ENCODE data around the gene SND1. TPM values are rescaled to one million over a fixed set of nuclear protein-coding genes. Genes with fewer than 3 reads are reported as not detected.

Gene SND1
- total RNA-seq, 1 experiment from 2014 or later, result 147 TPM

DNA sequence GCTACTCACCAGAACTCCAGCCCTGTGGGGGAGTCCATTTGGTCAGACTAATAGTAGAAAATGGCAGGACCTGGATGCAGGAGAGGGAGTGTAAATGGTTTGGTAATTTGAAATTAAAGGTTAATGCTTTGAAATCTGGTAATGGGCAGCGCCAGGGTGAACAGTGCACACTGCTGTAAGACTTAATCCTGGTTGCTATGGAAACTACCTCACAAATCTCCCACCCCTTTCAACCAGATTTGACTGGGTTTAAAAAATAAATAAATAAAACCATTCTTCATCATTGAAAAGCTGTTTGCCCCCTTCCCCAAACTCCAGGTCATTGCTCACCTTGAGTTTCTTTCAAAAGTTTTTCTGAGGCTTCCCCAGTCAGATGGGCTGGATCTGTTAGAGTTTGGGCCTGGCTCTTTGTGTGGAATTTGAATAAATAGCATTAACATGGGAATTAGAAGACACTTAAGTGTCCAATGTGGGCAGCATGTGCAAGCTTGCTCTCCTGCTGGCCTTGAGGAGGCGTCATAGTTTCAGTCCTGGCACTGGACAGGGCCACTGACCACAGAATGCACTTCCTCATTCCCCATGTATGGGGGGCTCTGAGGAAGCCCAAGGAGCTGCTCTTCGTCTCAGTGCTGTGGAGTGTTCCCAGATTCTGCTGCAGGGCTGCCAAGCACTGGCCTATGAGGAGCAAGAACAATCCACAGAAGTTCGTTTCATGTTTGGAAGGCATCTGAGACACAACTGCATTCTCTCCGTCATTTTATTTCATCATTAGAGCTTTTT lies 288.6 kb downstream of the SND1 start:
- no peak for DNase-seq

DNA sequence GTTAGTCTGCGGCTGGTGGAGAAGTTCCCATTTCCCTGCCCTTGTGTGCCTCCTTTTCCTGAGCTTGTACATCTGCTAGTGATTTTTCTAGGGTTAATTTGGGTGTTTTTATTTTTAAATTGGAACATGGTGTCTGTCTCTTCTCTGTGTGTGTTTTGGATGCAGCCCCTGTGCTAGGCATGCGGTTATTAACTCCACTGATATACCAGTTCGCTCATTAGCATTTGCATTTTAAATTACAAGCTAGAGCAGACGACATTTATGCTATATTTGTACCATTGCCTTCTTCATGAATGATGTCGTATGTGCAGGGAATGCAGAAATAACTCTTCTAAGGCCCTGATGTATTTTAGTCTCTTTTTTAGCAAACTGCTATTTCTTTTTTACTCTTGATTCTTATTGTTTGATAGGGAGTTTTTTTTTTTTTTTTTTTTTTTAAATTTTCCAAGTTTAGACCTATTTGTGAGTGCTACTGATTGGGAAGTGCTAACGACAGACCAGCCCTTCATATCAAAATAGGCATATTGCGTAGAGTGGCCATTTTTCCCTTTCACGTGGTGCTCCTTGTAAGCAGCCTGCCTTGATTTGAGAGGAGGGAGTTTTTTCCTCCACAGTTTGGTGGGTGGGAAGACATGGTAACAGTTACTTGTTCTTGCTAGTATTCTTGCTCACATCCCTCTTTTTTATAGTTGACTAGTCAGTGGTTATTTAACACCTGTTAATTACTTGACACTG lies 289.6 kb downstream of the SND1 start:
- Histone ChIP-seq H3K9me3 (replicated peaks) (no peaks in the 10 kb centered on the region), H3K27me3 (no peaks in the 10 kb centered on the region), H3K4me3 (no peak overlapping the region), H3K4me1 (peaks cover 52% of the 10 kb centered on the region), H3K27ac (no peak overlapping the region), H3K36me3 (0 out of 2 replicates have a peak, but pooled peaks cover 3% of the 10 kb centered on the region)
- no peak for DNase-seq

More for the DNA sequence above, 288.6 kb downstream of the SND1 start:
- Histone ChIP-seq H3K4me3 (no peak overlapping the region), H3K36me3 (0 out of 2 replicates have a peak, but pooled peaks cover 3% of the 10 kb centered on the region), H3K9me3 (replicated peaks) (no peaks in the 10 kb centered on the region), H3K27me3 (no peaks in the 10 kb centered on the region), H3K27ac (no peak overlapping the region), H3K4me1 (peaks cover 52% of the 10 kb centered on the region)

DNA sequence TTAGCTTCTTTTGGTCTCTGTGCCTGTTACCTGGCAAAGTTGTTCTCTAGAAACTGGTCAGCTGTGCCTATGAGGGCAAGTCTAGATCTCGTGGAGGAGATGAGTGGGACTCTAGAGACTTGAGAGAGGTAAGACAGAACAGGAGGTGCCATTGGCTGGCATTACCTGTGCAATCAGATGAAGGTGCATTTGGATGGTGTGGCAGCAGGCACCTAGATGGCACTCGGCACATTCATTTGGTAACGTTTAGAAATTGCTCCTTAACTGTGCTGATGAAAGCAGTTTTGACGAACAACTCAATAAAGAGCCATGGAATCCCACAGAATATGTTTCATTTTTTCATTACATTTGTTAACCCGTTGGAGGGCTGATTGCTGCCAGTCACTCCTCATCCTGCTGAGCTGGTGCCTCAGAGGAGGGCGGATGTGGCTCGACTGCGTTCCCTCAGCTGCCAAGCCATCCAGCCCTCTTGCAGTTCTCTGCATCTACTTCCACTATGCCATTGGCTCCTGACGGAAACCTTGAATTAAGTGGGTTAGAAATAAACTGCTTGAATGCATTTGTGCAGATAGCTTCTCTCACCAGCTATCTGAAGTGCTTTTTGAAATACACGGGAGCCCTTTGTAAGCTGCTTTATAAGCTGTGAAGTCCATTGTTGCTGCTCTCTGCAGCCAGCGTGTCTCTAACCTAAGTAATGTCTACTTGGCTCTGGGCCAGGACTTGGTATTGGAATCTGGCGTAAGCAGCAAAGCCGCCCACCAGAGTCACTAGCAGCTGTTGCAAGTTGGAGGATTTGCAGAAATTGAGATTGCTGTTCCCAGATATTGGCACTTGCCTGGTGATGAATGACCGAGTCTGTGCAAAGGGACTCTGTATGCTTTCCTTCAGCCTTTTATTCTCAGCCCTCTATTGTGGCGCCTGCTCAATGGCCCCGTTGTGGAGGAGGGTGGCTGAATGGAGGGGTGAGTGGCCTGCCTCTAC lies 291.8 kb downstream of the SND1 start:
- no peaks in the 10 kb centered on the region for H3K27me3 ChIP-seq
- H3K9me3 ChIP-seq (replicated peaks), result no peaks in the 10 kb centered on the region
- peak; percentile 95 to 98 for DNase-seq
- H3K27ac ChIP-seq, result peak overlapping the region; percentile 39
- H3K4me1 ChIP-seq, result peaks cover 39% of the 10 kb centered on the region
- 0 out of 2 replicates have a peak, but pooled peaks cover 3% of the 10 kb centered on the region for H3K36me3 ChIP-seq
- H3K4me3 ChIP-seq, result no peak overlapping the region

GRCh38 chr7:127946111-127946510 lies 294.1 kb downstream of the SND1 start:
- Histone ChIP-seq H3K36me3 (0 out of 2 replicates have a peak, but pooled peaks cover 3% of the 10 kb centered on the region), H3K27me3 (no peaks in the 10 kb centered on the region), H3K9me3 (replicated peaks) (no peaks in the 10 kb centered on the region), H3K4me1 (peaks cover 16% of the 10 kb centered on the region), H3K4me3 (no peak overlapping the region), H3K27ac (no peak overlapping the region)
- DNase-seq, result no peak

GRCh38 chr7:127946847-127947246 lies 294.9 kb downstream of the SND1 start:
- Histone ChIP-seq H3K9me3 (replicated peaks) (no peaks in the 10 kb centered on the region), H3K27me3 (no peaks in the 10 kb centered on the region), H3K4me3 (no peak overlapping the region), H3K27ac (no peak overlapping the region), H3K4me1 (peaks cover 16% of the 10 kb centered on the region), H3K36me3 (0 out of 2 replicates have a peak, but pooled peaks cover 3% of the 10 kb centered on the region)
- no peak for DNase-seq

GRCh38 chr7:127948312-127948711 lies 296.3 kb downstream of the SND1 start:
- Histone ChIP-seq H3K27ac (no peak overlapping the region), H3K27me3 (no peaks in the 10 kb centered on the region), H3K4me3 (no peak overlapping the region), H3K36me3 (no peaks in the 10 kb centered on the region; the same call in 1 of the 2 replicates), H3K9me3 (replicated peaks) (no peaks in the 10 kb centered on the region), H3K4me1 (peaks cover 15% of the 10 kb centered on the region)
- DNase-seq, result no peak

GRCh38 chr7:127948930-127949329 lies 296.9 kb downstream of the SND1 start:
- H3K4me1 ChIP-seq, result peaks cover 9% of the 10 kb centered on the region
- H3K9me3 ChIP-seq (replicated peaks), result no peaks in the 10 kb centered on the region
- DNase-seq, result no peak
- no peak overlapping the region for H3K4me3 ChIP-seq
- H3K27ac ChIP-seq, result no peak overlapping the region
- H3K27me3 ChIP-seq, result no peaks in the 10 kb centered on the region
- no peaks in the 10 kb centered on the region; the same call in 1 of the 2 replicates for H3K36me3 ChIP-seq

- H3K4me1 ChIP-seq, result peaks cover 2% of the 10 kb centered on the region
- no peaks in the 10 kb centered on the region for H3K27me3 ChIP-seq
- no peak overlapping the region for H3K27ac ChIP-seq
- no peaks in the 10 kb centered on the region for H3K9me3 ChIP-seq (replicated peaks)
- no peak for DNase-seq
- no peak overlapping the region for H3K4me3 ChIP-seq
- H3K36me3 ChIP-seq, result no peaks in the 10 kb centered on the region; the same call in 1 of the 2 replicates
Measured at GRCh38 chr7:127949769-127950222, 297.8 kb downstream of the SND1 start.

- Histone ChIP-seq H3K4me1 (no peaks in the 10 kb centered on the region; the same call in 1 of the 2 replicates), H3K9me3 (replicated peaks) (no peaks in the 10 kb centered on the region), H3K36me3 (no peaks in the 10 kb centered on the region; the same call in 1 of the 2 replicates), H3K4me3 (no peak overlapping the region), H3K27me3 (no peaks in the 10 kb centered on the region), H3K27ac (no peak overlapping the region)
- DNase-seq, result no peak
Measured at GRCh38 chr7:127950233-127950935, 298.4 kb downstream of the SND1 start.

DNA sequence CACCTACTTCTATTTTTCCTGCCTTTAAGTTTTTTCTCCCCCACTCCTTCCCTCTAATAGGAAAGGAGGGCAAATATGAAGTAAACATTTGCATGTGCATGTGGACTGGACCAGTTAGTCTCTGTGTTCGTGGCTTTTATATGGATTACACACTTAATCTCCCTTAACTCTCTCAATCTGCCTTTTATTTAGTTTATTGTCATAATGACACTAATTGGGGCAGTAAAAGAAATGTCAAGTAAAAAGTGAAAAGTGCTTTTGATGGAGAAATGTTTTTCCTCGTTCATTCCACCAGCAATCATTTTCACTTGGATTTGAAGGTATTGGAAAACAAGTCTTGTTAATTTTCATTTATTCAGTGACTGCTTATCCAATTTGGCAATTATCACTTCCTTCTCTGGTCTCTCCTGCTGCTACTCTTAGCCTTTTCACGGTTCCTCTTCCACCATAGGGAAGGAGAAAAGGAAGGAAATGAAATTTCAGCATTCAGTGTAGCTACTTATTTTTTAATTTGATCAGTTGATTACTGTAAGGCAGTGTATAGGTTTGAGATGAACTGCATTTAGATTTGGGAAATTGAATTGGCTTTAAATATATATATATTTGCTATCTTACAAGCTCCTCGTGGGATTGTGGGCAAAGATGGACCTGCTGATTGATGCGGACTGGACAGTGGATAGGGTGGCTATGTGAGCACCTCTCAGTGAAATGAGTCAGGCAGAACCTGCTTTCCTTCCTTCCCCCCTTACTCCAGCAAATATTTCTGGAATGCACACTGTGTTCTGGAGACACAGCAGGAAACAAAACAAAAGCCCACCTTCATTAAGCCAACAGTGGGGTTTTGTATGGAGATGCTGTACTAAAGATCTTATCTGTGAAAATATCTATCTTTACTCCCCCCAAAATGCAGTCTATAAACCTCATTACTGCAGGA lies 301.7 kb downstream of the SND1 start:
- no peaks in the 10 kb centered on the region; the same call in 1 of the 2 replicates for H3K4me1 ChIP-seq
- no peak overlapping the region for H3K4me3 ChIP-seq
- H3K27ac ChIP-seq, result no peak overlapping the region
- no peak for DNase-seq
- no peaks in the 10 kb centered on the region for H3K27me3 ChIP-seq
- no peaks in the 10 kb centered on the region; the same call in 1 of the 2 replicates for H3K36me3 ChIP-seq
- H3K9me3 ChIP-seq (replicated peaks), result no peaks in the 10 kb centered on the region

DNA sequence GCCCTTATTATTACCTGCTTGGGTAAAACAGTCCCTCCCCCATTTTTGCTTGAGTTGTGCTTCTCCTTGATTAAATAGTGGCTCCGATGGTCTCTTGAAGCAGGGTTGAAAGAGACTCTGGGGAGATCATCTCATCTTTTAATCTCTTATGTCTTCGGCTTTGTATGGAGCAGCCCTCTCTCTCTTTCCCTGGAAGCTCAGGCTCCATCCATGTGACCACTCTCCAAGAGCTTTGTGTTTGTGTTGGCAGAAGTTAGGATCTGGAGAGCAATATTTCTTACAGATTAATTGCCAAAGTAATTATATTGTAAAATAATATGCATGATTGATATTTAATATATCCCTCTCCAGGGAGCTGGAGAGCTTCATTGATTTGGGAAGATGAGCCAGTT lies 302.4 kb downstream of the SND1 start:
- H3K9me3 ChIP-seq (replicated peaks), result no peaks in the 10 kb centered on the region

DNA sequence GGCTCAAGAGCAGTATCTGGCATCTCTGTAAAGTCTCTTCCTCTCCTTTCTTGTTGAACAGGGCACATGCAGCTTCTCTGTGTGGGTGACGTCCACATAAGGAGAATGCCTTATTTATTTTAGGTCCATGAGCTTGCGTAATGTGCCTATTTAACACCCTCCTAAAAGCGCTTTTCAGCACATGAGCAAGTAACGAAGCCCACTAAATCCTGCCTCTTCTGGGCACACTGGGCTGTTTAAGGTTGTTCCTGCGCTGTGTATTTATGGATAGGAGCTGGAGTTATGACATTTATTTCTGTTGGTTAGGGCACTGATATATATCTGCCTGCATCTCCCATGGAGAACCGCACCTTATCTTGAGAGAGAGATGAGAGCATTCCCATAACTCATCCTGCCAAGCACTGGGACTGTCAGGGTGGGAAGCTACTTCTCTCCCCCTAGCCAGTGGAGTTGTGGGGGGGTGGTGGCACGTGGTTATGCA lies 303.1 kb downstream of the SND1 start:
- no peaks in the 10 kb centered on the region; the same call in 1 of the 2 replicates for H3K36me3 ChIP-seq
- no peak for DNase-seq
- no peaks in the 10 kb centered on the region for H3K9me3 ChIP-seq (replicated peaks)
- no peak overlapping the region for H3K4me3 ChIP-seq
- H3K27ac ChIP-seq, result no peak overlapping the region
- no peaks in the 10 kb centered on the region; the same call in 1 of the 2 replicates for H3K4me1 ChIP-seq
- no peaks in the 10 kb centered on the region for H3K27me3 ChIP-seq

More for the DNA sequence above, 302.4 kb downstream of the SND1 start:
- no peak overlapping the region for H3K27ac ChIP-seq
- no peaks in the 10 kb centered on the region; the same call in 1 of the 2 replicates for H3K36me3 ChIP-seq
- DNase-seq, result no peak
- no peaks in the 10 kb centered on the region for H3K27me3 ChIP-seq
- no peaks in the 10 kb centered on the region; the same call in 1 of the 2 replicates for H3K4me1 ChIP-seq
- H3K4me3 ChIP-seq, result no peak overlapping the region
